ENCODE data around the gene DCUN1D3.

DCUN1D3 gene

DNA sequence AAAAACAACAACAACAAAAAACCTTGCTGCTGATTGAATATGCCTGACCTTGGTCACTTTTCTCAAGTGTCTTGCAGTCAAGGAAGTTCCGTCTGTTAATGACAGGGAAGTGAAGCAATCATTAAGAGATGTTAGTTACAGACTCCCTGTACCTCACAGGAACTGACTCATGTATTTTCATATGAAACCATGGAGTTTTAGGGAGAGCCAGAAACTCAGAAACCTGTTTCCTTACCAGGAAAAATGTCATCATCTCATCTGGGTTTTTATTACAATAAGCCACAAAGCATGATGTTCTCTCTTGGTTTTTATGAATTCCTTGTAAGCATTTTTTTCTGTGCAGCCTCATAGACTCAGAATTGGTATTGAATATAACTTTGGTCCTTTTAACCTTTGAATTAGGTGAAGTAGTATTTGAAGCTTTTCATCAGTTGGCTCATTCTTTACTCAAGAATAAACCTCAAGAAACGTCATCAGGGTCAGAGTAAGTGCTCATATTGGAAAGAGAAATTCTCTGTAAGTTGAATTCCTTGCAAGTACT, 10.7 kb upstream of the DCUN1D3 start:
- no peaks in the 10 kb centered on the region for H3K27me3 ChIP-seq
- H3K36me3 ChIP-seq: peaks cover 0 to 32% (median 15%) of the 10 kb centered on the region in 11 experiments; a peak in 19 of 22 replicates
- H3K9me3 ChIP-seq (replicated peaks in 1 of 11): peaks cover 0 to 15% (median 8%) of the 10 kb centered on the region in 11 experiments; a peak in 10 of 22 replicates
- H3K4me2 ChIP-seq: peak overlapping the region; percentile 13 to 93 (median 76)
- H3K4me1 ChIP-seq: peaks cover 26 to 100% (median 97%) of the 10 kb centered on the region in 10 experiments
- peak overlapping the region; percentile 17 to 74 (median 67); a peak in 20 of 22 replicates for H3K9ac ChIP-seq
- no peaks in the 10 kb centered on the region for H4K20me1 ChIP-seq
- TF ChIP-seq Cebpa-rat (IDR thresholded peaks at IDR 0.05): peak; percentile 56 to 97 (median 84); a peak in 19 of 22 replicates
- H3K4me3 ChIP-seq: peak overlapping the region in 3 of 10 experiments; percentile 17 to 25 (median 20); a peak in 3 of 20 replicates
- peak overlapping the region; percentile 48 to 99 (median 82); a peak in 21 of 22 replicates for H3K27ac ChIP-seq

DNA sequence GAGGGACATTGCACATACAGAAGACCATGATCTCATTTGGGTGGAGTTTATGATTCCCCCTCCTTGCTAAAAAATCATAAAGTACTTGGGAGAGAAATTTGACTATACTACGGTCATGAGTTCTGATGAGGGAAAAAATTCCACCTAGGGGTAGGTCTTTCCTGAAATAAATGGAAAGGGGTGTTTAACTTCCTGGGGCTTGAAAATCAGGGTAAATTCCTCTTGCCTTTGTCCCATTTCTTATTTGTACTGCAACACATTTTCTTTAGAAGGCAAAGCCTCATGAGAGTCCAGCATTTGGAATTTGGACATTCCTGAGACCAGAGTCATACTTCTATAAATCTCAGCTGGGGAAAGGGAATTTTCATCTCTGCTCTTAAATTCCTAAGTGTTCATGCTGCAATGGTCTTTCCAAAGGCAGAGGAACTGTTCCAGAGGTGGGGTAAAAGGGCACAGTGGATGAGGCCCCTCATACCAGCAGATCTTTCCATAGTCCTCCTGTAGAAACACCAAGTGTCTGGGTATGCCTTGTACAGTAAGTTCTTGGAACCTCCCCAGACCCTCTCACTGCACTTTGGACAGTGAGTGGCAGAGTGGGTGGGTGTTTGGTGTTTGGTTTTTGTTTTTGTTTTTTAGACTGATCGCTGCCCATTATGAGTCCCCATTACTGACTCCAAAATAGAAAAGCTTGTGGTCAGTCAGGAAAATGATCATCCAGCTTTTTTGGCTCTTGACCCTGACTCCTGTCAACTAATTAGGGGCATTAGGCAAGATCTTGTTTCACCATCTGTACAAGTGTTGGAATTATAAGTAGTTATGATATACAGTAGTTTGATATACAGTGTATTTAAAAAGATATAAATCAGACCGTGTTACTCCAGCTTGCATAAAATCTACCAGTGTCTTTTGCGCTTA, 6.4 kb upstream of the DCUN1D3 start:
- Histone ChIP-seq H3K4me2 (peak overlapping the region in 10 of 11 experiments; percentile 3 to 94 (median 91); a peak in 17 of 22 replicates), H3K4me1 (peaks cover 54 to 98% (median 97%) of the 10 kb centered on the region in 10 experiments), H4K20me1 (no peaks in the 10 kb centered on the region)

DNA sequence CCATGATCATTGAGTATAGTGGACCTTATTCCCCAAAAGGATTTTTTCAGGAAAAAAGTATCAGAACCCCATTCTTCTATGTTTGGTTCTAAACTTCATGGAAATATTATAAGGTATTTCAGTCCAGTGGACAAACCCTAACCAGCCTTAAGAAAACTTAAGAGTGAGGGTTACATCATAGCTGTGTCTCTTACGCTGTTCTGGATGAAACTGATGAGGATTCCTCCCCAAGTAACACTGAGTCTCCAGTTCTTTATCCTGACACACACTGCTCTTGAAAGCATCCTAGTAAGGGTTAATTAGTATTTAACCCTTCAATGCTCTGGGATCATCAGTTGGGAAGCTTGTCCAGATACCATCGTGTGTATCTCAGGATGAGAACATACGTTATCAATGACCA, 5.4 kb upstream of the DCUN1D3 start:
- peak overlapping the region; percentile 91 to 100 (median 98); a peak in 20 of 22 replicates for H3K27ac ChIP-seq
- H3K27me3 ChIP-seq: no peaks in the 10 kb centered on the region
- H3K36me3 ChIP-seq: peaks cover 0 to 26% (median 9%) of the 10 kb centered on the region in 11 experiments; a peak in 5 of 22 replicates
- peaks cover 48 to 91% (median 89%) of the 10 kb centered on the region in 10 experiments for H3K4me1 ChIP-seq
- H3K4me3 ChIP-seq: peak overlapping the region in 1 of 10 experiments; percentile 34; a peak in 1 of 20 replicates
- TF ChIP-seq Cebpa-rat (IDR thresholded peaks at IDR 0.05): no peak
- H4K20me1 ChIP-seq: no peaks in the 10 kb centered on the region
- no peaks in the 10 kb centered on the region for H3K9me3 ChIP-seq (replicated peaks in 1 of 11)
- H3K9ac ChIP-seq: peak overlapping the region in 4 of 11 experiments; percentile 92 to 97 (median 94); a peak in 7 of 22 replicates
- peak overlapping the region; percentile 70 to 97 (median 93); a peak in 21 of 22 replicates for H3K4me2 ChIP-seq

More for the DNA sequence above, 6.4 kb upstream of the DCUN1D3 start:
- Histone ChIP-seq H3K4me3 (no peak overlapping the region), H3K9ac (peak overlapping the region in 2 of 11 experiments; percentile 24 to 97; a peak in 2 of 22 replicates), H3K9me3 (replicated peaks in 1 of 11) (no peaks in the 10 kb centered on the region), H3K36me3 (peaks cover 0 to 26% (median 9%) of the 10 kb centered on the region in 11 experiments; a peak in 5 of 22 replicates), H3K27ac (peak overlapping the region; percentile 4 to 99 (median 97); a peak in 18 of 22 replicates), H3K27me3 (no peaks in the 10 kb centered on the region)
- no peak for TF ChIP-seq Cebpa-rat (IDR thresholded peaks at IDR 0.05)

DNA sequence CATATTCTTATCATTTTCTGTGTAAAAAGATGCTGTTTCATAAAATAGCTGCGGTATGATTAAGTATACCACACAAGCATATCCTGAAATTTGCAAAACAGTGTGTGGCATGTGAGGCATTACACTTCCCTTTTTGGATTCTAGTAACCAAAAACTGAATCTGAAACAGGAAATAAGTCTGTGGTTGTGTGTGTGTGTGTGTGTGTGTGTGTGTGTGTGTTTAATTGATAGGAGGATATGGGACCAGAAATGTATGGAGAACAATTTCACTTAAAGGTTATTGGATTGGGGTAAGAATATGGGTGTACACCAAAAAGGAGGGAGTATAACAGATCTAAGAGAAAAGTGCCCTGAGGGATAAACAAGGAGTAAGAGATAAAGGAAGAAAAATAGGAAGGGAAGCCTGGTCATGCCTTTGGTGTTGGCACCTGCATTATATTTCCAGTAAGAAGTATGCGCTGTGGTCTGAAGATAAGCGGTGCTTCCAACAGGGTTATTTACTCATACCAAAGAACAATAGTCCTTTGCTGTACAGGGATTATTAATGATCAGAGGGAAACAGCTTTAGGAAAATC, 4.4 kb upstream of the DCUN1D3 start:
- H3K27ac ChIP-seq: peak overlapping the region; percentile 91 to 100 (median 98)

DNA sequence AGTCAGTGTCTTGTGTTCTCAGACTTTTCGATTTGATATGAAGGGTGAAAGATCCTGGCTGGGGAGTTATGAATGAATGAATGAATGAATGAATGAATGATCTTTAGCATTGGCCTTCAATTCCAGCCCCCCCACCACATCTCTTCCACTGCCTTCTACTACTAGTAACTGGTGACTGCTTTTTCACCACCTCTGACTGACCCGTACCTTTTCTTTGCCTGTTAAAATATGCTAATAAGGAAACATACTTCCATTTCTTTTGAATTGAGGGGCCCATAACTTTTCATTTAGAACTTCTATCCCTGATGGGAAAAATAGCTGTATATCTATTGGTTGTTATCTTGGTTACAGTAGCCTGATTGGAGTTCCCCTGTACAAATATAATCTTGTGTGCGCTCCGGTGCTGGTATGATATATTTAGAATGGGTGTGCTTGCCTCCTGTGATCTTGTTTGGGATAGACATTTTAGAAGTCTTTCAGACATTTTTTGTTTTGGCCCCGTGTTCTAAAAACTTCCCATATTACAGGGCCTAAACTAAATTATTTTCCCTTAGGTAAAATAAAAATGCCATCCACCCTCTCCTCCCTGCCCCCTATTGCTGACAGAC, 3.8 kb upstream of the DCUN1D3 start:
- H3K4me1 ChIP-seq: peaks cover 51 to 80% (median 75%) of the 10 kb centered on the region in 10 experiments
- peak overlapping the region; percentile 90 to 99 (median 97); a peak in 21 of 22 replicates for H3K9ac ChIP-seq
- H3K9me3 ChIP-seq (replicated peaks in 1 of 11): no peaks in the 10 kb centered on the region

More for the DNA sequence above, 4.4 kb upstream of the DCUN1D3 start:
- TF ChIP-seq Cebpa-rat (IDR thresholded peaks at IDR 0.05): peak in 3 of 11 experiments; percentile 24 to 43 (median 38); a peak in 5 of 22 replicates
- H3K4me3 ChIP-seq: peak overlapping the region; percentile 26 to 95 (median 84); a peak in 12 of 20 replicates
- H3K27me3 ChIP-seq: no peaks in the 10 kb centered on the region
- peaks cover 0 to 2% (median 0%) of the 10 kb centered on the region in 11 experiments; a peak in 1 of 22 replicates for H4K20me1 ChIP-seq
- no peaks in the 10 kb centered on the region for H3K9me3 ChIP-seq (replicated peaks in 1 of 11)
- H3K4me2 ChIP-seq: peak overlapping the region; percentile 85 to 97 (median 93)
- H3K4me1 ChIP-seq: peaks cover 46 to 81% (median 79%) of the 10 kb centered on the region in 10 experiments
- H3K9ac ChIP-seq: peak overlapping the region; percentile 90 to 99 (median 97); a peak in 21 of 22 replicates
- peaks cover 0 to 26% (median 9%) of the 10 kb centered on the region in 11 experiments; a peak in 5 of 22 replicates for H3K36me3 ChIP-seq

DNA sequence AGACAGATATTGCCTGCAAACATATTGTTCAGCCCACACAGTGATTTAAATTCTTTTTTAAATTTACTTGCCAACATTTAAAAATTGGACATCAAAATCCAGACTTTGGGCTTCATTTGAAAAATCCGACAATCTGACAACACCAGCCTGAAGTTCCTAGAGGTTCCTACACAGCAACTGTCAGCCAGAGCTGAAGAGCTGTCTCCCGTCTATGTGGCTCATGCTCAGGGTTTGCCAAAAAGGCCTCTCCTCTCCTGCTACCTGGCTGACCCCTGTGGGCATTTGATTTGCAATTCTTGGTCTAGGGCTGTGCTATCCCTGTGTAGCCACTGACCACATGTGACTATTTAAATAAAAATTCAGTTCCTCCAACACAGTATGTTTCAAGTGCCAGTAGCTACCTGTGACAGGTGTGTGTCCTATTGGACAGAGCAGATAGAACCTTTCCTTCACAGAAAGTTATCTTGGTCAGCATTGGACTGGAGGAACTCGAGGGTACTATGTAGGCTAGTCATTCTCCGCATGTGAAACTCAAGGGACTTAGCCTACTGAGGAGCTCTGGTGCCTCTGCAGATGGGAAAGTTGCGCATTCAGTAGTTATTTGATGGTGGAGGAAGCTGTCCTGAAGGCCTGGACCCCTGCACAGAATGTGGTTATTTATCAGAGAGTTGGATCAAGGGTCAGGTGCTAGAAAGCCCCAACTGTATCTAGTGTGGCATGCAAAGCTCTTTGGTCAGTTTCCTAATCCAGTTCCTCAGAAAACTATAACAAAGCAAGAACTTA, 3.1 kb upstream of the DCUN1D3 start:
- peaks cover 0 to 26% (median 9%) of the 10 kb centered on the region in 11 experiments; a peak in 5 of 22 replicates for H3K36me3 ChIP-seq
- H3K27ac ChIP-seq: peak overlapping the region; percentile 91 to 100 (median 98)
- H3K27me3 ChIP-seq: no peaks in the 10 kb centered on the region
- TF ChIP-seq Cebpa-rat (IDR thresholded peaks at IDR 0.05): no peak
- H3K4me3 ChIP-seq: peak overlapping the region; percentile 34 to 95 (median 84); a peak in 18 of 20 replicates
- H4K20me1 ChIP-seq: peaks cover 0 to 10% (median 1%) of the 10 kb centered on the region in 11 experiments; a peak in 7 of 22 replicates
- H3K4me1 ChIP-seq: peaks cover 58 to 80% (median 75%) of the 10 kb centered on the region in 10 experiments
- H3K9ac ChIP-seq: peak overlapping the region; percentile 90 to 99 (median 97); a peak in 21 of 22 replicates
- H3K9me3 ChIP-seq (replicated peaks in 1 of 11): no peaks in the 10 kb centered on the region
- H3K4me2 ChIP-seq: peak overlapping the region; percentile 85 to 97 (median 93)

More for the DNA sequence above, 3.8 kb upstream of the DCUN1D3 start:
- Histone ChIP-seq H3K36me3 (peaks cover 0 to 26% (median 9%) of the 10 kb centered on the region in 11 experiments; a peak in 5 of 22 replicates), H3K27ac (peak overlapping the region; percentile 91 to 100 (median 98)), H3K27me3 (no peaks in the 10 kb centered on the region), H3K4me2 (peak overlapping the region; percentile 85 to 97 (median 93)), H4K20me1 (peaks cover 0 to 7% (median 0%) of the 10 kb centered on the region in 11 experiments; a peak in 4 of 22 replicates), H3K4me3 (peak overlapping the region; percentile 26 to 95 (median 84); a peak in 18 of 20 replicates)
- TF ChIP-seq Cebpa-rat (IDR thresholded peaks at IDR 0.05): no peak

DNA sequence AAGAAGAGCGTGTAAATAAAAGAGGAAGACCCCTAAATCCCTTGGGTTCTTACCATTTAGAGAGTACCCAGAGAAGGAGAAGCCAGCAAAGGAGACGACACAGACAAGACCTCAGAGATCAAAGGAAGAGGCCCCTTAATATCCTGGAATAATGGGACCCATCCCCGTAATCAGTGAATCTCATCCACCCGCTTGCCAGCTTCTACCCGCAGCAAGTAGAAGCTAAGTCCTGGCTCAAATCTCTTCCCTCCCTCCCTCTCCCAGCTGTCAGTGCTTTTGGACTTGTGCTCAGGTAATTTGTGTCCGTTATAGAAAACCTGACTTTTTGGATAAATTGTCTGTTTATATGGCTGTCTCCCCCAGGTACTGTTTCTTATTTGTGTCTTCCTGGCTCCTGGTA, 2.3 kb upstream of the DCUN1D3 start:
- peak overlapping the region; percentile 91 to 100 (median 98); a peak in 21 of 22 replicates for H3K27ac ChIP-seq
- peaks cover 0 to 19% (median 10%) of the 10 kb centered on the region in 11 experiments; a peak in 10 of 22 replicates for H4K20me1 ChIP-seq
- H3K4me2 ChIP-seq: peak overlapping the region; percentile 85 to 97 (median 93)

More for the DNA sequence above, 2.3 kb upstream of the DCUN1D3 start:
- no peaks in the 10 kb centered on the region for H3K27me3 ChIP-seq
- peaks cover under 1 to 30% (median 10%) of the 10 kb centered on the region in 11 experiments; a peak in 16 of 22 replicates for H3K36me3 ChIP-seq
- peak overlapping the region in 9 of 10 experiments; percentile 82 to 95 (median 88); a peak in 17 of 20 replicates for H3K4me3 ChIP-seq
- peaks cover 62 to 80% (median 75%) of the 10 kb centered on the region in 10 experiments for H3K4me1 ChIP-seq
- no peak for TF ChIP-seq Cebpa-rat (IDR thresholded peaks at IDR 0.05)
- H3K9me3 ChIP-seq (replicated peaks in 1 of 11): no peaks in the 10 kb centered on the region
- peak overlapping the region; percentile 90 to 99 (median 97); a peak in 21 of 22 replicates for H3K9ac ChIP-seq

Measured in BLaER1 treated with 17β-estradiol and CSF1 and Interleukin-3, amounts not matched to agents 10 nM and 100 nM (cell line).